GM08714 (cell line): ENCODE data around the gene CBY3.
"Not testable (repeated sequence)": the region's sequence is repeated elsewhere in the genome, so short reads cannot be mapped to it uniquely, and the experiment has no call there.

Experiments
- H3K4me3 ChIP-seq: fragments of 200-500 bp; sonication (Bioruptor generic); 2 replicates; pipeline ENCODE4 v1.5.1; 2014; ENCODE audit warnings: mild to moderate bottlenecking, low read length, inconsistent platforms

The CBY3 gene

GRCh38 chr5:179639296-179639695 is 41.5 kb downstream of the CBY3 start:
- not testable (repeated sequence) for H3K4me3 ChIP-seq

- H3K4me3 ChIP-seq: not testable (repeated sequence)
These were observed 46.3 kb downstream of the CBY3 start for GRCh38 chr5:179634370-179635172.

- H3K4me3 ChIP-seq: peak overlapping the region; percentile 54; the same call in 1 of the 2 replicates
These were observed 47.1 kb downstream of the CBY3 start for GRCh38 chr5:179633501-179634369.
